Heart left ventricle (tissue), 13 donors: ENCODE measurements around the gene NR1H2.

ENCODE experiments used
- POLR2A ChIP-seq, 2 donors: fragments of 450-650 bp; IDR thresholded peaks; one replicate each; pipeline ENCODE4 v1.6.1; 2017; ENCODE audit warnings: antibody characterized with exemption in 2 of 2, mild to moderate bottlenecking in 2 of 2, moderate library complexity in 2 of 2
- TF ChIP-seq, protein P1 (sequence below), 12 donors: fragments of 200-600 bp; sonication (generic) in 4 of 12; IDR thresholded peaks; one replicate each; pipeline versions ENCODE4 v1.5.0 to v1.8.0; 2018 to 2022; ENCODE audit warnings: antibody characterized with exemption in 12 of 12, mild to moderate bottlenecking in 5 of 12
- donor health status: ischemic (EF 13 %, LVEDD 7.1; RV severe dilation, severe dysfunction).
- donor health status: DM: no; HTN: yes; CAD: no.
- donor health status: DM: no; HTN: no; CAD: no.
- donor health status: ischemic (EF 25% LVEDD 6.9; RV normal size, moderate dysfunction).
- donor health status: ischemic (EF 25% LVEDD 5.7; RV mildly dilated, moderate dysfunction).
- donor health status: ischemic (EF 35%, LVEDD 5.7; RV mildly dilated, moderate dysfunction).
- donor health status: nonischemic (EF 11% LVEDD 7.7; RV severe dilation, severe dysfunction).
- donor health status: DM: yes; HTN: yes; CAD: no.
- donor health status: PGD.
- donor health status: ischemic (EF 29% LVEDD 5.4; RV normal size, mild dysfunction).
- donor health status: nonischemic (EF 23%, LVEDD 6.1; RV moderate dilation, normal function).

DNA sequence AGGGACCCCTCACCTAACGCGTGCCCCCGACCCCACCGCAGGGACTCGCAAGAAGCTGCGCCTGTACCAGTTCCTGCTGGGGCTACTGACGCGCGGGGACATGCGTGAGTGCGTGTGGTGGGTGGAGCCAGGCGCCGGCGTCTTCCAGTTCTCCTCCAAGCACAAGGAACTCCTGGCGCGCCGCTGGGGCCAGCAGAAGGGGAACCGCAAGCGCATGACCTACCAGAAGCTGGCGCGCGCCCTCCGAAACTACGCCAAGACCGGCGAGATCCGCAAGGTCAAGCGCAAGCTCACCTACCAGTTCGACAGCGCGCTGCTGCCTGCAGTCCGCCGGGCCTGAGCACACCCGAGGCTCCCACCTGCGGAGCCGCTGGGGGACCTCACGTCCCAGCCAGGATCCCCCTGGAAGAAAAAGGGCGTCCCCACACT, 51.8 kb downstream of the NR1H2 start:
- TF ChIP-seq, protein P1, sequence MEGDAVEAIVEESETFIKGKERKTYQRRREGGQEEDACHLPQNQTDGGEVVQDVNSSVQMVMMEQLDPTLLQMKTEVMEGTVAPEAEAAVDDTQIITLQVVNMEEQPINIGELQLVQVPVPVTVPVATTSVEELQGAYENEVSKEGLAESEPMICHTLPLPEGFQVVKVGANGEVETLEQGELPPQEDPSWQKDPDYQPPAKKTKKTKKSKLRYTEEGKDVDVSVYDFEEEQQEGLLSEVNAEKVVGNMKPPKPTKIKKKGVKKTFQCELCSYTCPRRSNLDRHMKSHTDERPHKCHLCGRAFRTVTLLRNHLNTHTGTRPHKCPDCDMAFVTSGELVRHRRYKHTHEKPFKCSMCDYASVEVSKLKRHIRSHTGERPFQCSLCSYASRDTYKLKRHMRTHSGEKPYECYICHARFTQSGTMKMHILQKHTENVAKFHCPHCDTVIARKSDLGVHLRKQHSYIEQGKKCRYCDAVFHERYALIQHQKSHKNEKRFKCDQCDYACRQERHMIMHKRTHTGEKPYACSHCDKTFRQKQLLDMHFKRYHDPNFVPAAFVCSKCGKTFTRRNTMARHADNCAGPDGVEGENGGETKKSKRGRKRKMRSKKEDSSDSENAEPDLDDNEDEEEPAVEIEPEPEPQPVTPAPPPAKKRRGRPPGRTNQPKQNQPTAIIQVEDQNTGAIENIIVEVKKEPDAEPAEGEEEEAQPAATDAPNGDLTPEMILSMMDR (IDR thresholded peaks at IDR 0.05), result no peak
- TF ChIP-seq POLR2A (IDR thresholded peaks at IDR 0.05), result no peak
